Natural killer cell (primary cell): ENCODE results near the gene KRTAP5-1. TPM values are rescaled to one million over a fixed set of nuclear protein-coding genes. Genes with fewer than 3 reads are reported as not detected.

ENCODE experiments used
- ATAC-seq, 3 donors: fragments of 150-1000 bp in 2 of 3; fragments of 200-7000 bp in 1 of 3; cut with Tn5 transposase; 1 replicate in 1 of 3; 2 replicates in 2 of 3; pipeline ENCODE4 v1.10.0; 2021; ENCODE audit warnings: mild to moderate bottlenecking in 2 of 3, moderate library complexity in 2 of 3
- DNase-seq, 2 donors: peaks; one replicate each; pipeline versions ENCODE4 v3.0.0 to v3.0.0-alpha.2; 2013 to 2021; ENCODE audit warnings: mixed read lengths in 1 of 2
- H3K27ac ChIP-seq: one replicate; pipeline ENCODE4 v1.5.1; 2013; ENCODE audit warnings: mild to moderate bottlenecking, low read length
- H3K27me3 ChIP-seq: one replicate; pipeline ENCODE4 v1.6.1; 2013; ENCODE audit warnings: low read length; ENCODE audit not compliant: control insufficient read depth, insufficient read depth
- H3K36me3 ChIP-seq: one replicate; pipeline ENCODE4 v1.6.1; 2013; ENCODE audit warnings: low read length; ENCODE audit not compliant: control insufficient read depth, insufficient read depth
- H3K4me1 ChIP-seq: one replicate; pipeline ENCODE4 v1.6.1; 2013; ENCODE audit warnings: low read length; ENCODE audit not compliant: control insufficient read depth, insufficient read depth
- H3K4me3 ChIP-seq: one replicate; pipeline ENCODE4 v1.5.1; 2013; ENCODE audit warnings: low read length
- H3K9me3 ChIP-seq: one replicate; pipeline ENCODE4 v1.6.1; 2013; ENCODE audit warnings: low read length; ENCODE audit not compliant: control insufficient read depth, insufficient read depth
- H3K27ac Mint-ChIP-seq, 2 donors: one replicate each; pipeline ENCODE4 v1.8.0; 2022; ENCODE audit warnings: mild to moderate bottlenecking in 2 of 2, mixed read lengths in 2 of 2, moderate library complexity in 1 of 2
- H3K27me3 Mint-ChIP-seq, 2 donors: one replicate each; pipeline ENCODE4 v1.8.0; 2022; ENCODE audit warnings: low read depth in 2 of 2, mixed read lengths in 2 of 2
- H3K36me3 Mint-ChIP-seq: one replicate; pipeline ENCODE4 v1.8.0; 2022; ENCODE audit warnings: mixed read lengths
- H3K4me1 Mint-ChIP-seq, 2 donors: one replicate each; pipeline ENCODE4 v1.8.0; 2022; ENCODE audit warnings: mixed read lengths in 2 of 2
- H3K4me3 Mint-ChIP-seq: one replicate; pipeline ENCODE4 v1.8.0; 2022; ENCODE audit warnings: mild to moderate bottlenecking, moderate library complexity, mixed read lengths
- H3K9me3 Mint-ChIP-seq, 2 donors: one replicate each; pipeline ENCODE4 v1.8.0; 2022; ENCODE audit warnings: mixed read lengths in 2 of 2
- CTCF ChIP-seq: fragments of 200-600 bp; IDR thresholded peaks from one replicate; pipeline ENCODE4 v1.8.0; 2022; ENCODE audit warnings: antibody characterized with exemption
- WGBS: methylation state at CpG from one replicate; pipeline ENCODE4 v1.1.7; 2013; ENCODE audit warnings: missing lambda C conversion rate; ENCODE audit not compliant: insufficient coverage; 5-methylcytosine and 5-hydroxymethylcytosine counted together
- intact Hi-C: fragments of 100-400 bp; cut with micrococcal nuclease; formaldehyde crosslinking; loops from one replicate; pipeline ENCODE4 v1.14.2; 2022
- total RNA-seq, 4 donors: library from RNA; stranded (reverse); fragments of 120-200 nt in 1 of 4; gene quantifications; one replicate each; pipeline versions ENCODE4 v1.2.3 to v1.2.4, GENCODE V29; 2013 to 2022

The KRTAP5-1 gene
- total RNA-seq, 3 donors from 2014 or later (not counting 1 experiment from before 2014, with no cell fraction given) = not detected

GRCh38 chr11:1572197-1573076, 12.6 kb downstream of the KRTAP5-1 start, which contains the start of gene DUSP8:
TSS of gene DUSP8 (minus strand) at chr11:1572271. CDS start at chr11:1565826, 6,445 bp downstream.
- peak within 1 kb of the TSS; percentile 41 for H3K4me3 ChIP-seq
- peak; percentile 50 to 75 (median 67) for ATAC-seq
- H3K9me3 Mint-ChIP-seq = no peaks in the 10 kb centered on the region
- H3K4me1 Mint-ChIP-seq = peaks cover 10 to 45% of the 10 kb centered on the region in 2 donors
- no peaks in the 10 kb centered on the region for H3K36me3 ChIP-seq
- H3K27me3 Mint-ChIP-seq = peaks cover 0 to 17% of the 10 kb centered on the region in 2 donors
- H3K27ac Mint-ChIP-seq = peak within 1 kb of the TSS; percentile 76 to 94
- H3K27ac ChIP-seq = peak within 1 kb of the TSS; percentile 80
- TF ChIP-seq CTCF = no peak
- H3K27me3 ChIP-seq = peaks cover 9% of the 10 kb centered on the region
- no peaks in the 10 kb centered on the region for H3K9me3 ChIP-seq
- intact Hi-C loops = loop anchor here (5.0 kb wide), 2 partner anchors 280 to 370 kb away; partner anchors contain the start of gene LSP1
- peaks cover 53% of the 10 kb centered on the region for H3K4me1 ChIP-seq
- peak; percentile 97 to 98 for DNase-seq
- peak within 1 kb of the TSS; percentile 78 for H3K4me3 Mint-ChIP-seq
- WGBS = under 1% methylated on average over 124 of the region's 124 CpGs
- no peaks in the 10 kb centered on the region for H3K36me3 Mint-ChIP-seq

GRCh38 chr11:1571760-1572196, 13.3 kb downstream of the KRTAP5-1 start:
- peaks cover 58% of the 10 kb centered on the region for H3K4me1 ChIP-seq
- H3K27ac ChIP-seq = no peak overlapping the region
- no peak for TF ChIP-seq CTCF
- H3K27me3 ChIP-seq = peaks cover 9% of the 10 kb centered on the region
- H3K36me3 Mint-ChIP-seq = no peaks in the 10 kb centered on the region
- H3K36me3 ChIP-seq = no peaks in the 10 kb centered on the region
- ATAC-seq (no peak), DNase-seq (no peak)
- H3K4me3 Mint-ChIP-seq = no peak overlapping the region
- intact Hi-C loops = loop anchor here (2.0 to 5.0 kb wide), 3 partner anchors 17 to 369 kb away; partner anchors contain the start of gene LSP1
- no peak overlapping the region for H3K4me3 ChIP-seq
- H3K9me3 ChIP-seq = no peaks in the 10 kb centered on the region
- H3K4me1 Mint-ChIP-seq = peaks cover 10 to 46% of the 10 kb centered on the region in 2 donors
- peak overlapping the region in 1 of 2 donors; percentile 94 for H3K27ac Mint-ChIP-seq
- 1% methylated on average over 91 of the region's 91 CpGs for WGBS
- H3K27me3 Mint-ChIP-seq = peaks cover 0 to 16% of the 10 kb centered on the region in 2 donors
- no peaks in the 10 kb centered on the region for H3K9me3 Mint-ChIP-seq

- no peaks in the 10 kb centered on the region for H3K36me3 Mint-ChIP-seq
- ATAC-seq (no peak), DNase-seq (peak; percentile 37 to 70)
- Histone ChIP-seq H3K9me3 (no peaks in the 10 kb centered on the region), H3K4me3 (peak overlapping the region; percentile 29), H3K36me3 (no peaks in the 10 kb centered on the region), H3K4me1 (peaks cover 63% of the 10 kb centered on the region), H3K27me3 (peaks cover 9% of the 10 kb centered on the region), H3K27ac (peak overlapping the region; percentile 33)
- H3K27ac Mint-ChIP-seq = peak overlapping the region; percentile 70 to 89
- H3K4me3 Mint-ChIP-seq = peak overlapping the region; percentile 70
- no peaks in the 10 kb centered on the region for H3K9me3 Mint-ChIP-seq
- peaks cover 10 to 46% of the 10 kb centered on the region in 2 donors for H3K4me1 Mint-ChIP-seq
- intact Hi-C loops = loop anchor here (2.0 to 5.0 kb wide), 3 partner anchors 16 to 369 kb away; partner anchors contain the start of gene LSP1
- no peak for TF ChIP-seq CTCF
- H3K27me3 Mint-ChIP-seq = peaks cover 0 to 13% of the 10 kb centered on the region in 2 donors
- 5% methylated on average over 57 of the region's 58 CpGs for WGBS
Observed at GRCh38 chr11:1570896-1571759, 14.0 kb downstream of the KRTAP5-1 start.
